ENCODE results near the gene CAP2.

GRCh38 chr6:17477356-17477755, 84.0 kb downstream of the CAP2 start:
- TF ChIP-seq POLR2A (IDR thresholded peaks at IDR 0.05), result no peak
- TF ChIP-seq, protein P1, sequence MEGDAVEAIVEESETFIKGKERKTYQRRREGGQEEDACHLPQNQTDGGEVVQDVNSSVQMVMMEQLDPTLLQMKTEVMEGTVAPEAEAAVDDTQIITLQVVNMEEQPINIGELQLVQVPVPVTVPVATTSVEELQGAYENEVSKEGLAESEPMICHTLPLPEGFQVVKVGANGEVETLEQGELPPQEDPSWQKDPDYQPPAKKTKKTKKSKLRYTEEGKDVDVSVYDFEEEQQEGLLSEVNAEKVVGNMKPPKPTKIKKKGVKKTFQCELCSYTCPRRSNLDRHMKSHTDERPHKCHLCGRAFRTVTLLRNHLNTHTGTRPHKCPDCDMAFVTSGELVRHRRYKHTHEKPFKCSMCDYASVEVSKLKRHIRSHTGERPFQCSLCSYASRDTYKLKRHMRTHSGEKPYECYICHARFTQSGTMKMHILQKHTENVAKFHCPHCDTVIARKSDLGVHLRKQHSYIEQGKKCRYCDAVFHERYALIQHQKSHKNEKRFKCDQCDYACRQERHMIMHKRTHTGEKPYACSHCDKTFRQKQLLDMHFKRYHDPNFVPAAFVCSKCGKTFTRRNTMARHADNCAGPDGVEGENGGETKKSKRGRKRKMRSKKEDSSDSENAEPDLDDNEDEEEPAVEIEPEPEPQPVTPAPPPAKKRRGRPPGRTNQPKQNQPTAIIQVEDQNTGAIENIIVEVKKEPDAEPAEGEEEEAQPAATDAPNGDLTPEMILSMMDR (IDR thresholded peaks at IDR 0.05), result no peak

All from suprapubic skin (tissue), 3 donors.